ENCODE results near the gene TMEFF2.

DNA sequence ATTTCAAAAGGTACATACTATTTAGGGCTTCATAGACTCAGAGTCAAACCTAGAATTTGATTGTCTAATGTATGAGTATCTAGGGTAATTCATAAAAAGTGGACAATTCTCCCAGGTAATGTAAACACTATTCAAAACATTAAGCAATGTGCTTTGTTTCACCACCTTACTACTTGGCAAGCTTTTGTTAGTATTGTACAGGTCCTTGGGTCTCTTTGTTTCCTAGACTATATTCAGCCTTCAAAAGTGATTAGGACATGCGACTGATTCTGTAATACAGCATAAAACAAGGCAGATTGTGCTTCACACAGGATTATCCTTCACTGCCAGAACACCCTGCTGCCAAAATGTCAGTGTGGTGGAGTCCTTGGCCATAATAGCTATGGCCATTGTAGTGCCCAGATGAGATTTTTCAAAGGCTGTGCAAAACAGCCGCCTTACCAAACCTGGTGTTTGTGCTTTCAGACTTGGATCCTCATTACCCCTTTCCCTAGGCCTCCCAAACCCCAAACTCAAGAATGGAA, 257.8 kb downstream of the TMEFF2 start:
- TF ChIP-seq, protein P1, sequence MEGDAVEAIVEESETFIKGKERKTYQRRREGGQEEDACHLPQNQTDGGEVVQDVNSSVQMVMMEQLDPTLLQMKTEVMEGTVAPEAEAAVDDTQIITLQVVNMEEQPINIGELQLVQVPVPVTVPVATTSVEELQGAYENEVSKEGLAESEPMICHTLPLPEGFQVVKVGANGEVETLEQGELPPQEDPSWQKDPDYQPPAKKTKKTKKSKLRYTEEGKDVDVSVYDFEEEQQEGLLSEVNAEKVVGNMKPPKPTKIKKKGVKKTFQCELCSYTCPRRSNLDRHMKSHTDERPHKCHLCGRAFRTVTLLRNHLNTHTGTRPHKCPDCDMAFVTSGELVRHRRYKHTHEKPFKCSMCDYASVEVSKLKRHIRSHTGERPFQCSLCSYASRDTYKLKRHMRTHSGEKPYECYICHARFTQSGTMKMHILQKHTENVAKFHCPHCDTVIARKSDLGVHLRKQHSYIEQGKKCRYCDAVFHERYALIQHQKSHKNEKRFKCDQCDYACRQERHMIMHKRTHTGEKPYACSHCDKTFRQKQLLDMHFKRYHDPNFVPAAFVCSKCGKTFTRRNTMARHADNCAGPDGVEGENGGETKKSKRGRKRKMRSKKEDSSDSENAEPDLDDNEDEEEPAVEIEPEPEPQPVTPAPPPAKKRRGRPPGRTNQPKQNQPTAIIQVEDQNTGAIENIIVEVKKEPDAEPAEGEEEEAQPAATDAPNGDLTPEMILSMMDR (conservative IDR thresholded peaks at IDR 0.05; ENCODE audit: low read depth, low read length): no peak
- TF ChIP-seq POLR2A (IDR thresholded peaks at IDR 0.05; ENCODE audit: low read depth, low read length) (no peak), RFX5 (IDR thresholded peaks at IDR 0.05; ENCODE audit: low read depth, low read length) (no peak), RAD21 (IDR thresholded peaks at IDR 0.05; ENCODE audit: low read length) (no peak), CHD1 (IDR thresholded peaks at IDR 0.05; ENCODE audit: low read depth, low read length) (no peak), MAFK (IDR thresholded peaks at IDR 0.05; ENCODE audit: low read depth, low read length) (no peak), BHLHE40 (IDR thresholded peaks at IDR 0.05; ENCODE audit: low read depth, low read length) (no peak), SMC3 (IDR thresholded peaks at IDR 0.05; ENCODE audit: low read depth, low read length) (no peak), FOS (IDR thresholded peaks at IDR 0.05; ENCODE audit: low read depth, low read length) (no peak), MXI1 (IDR thresholded peaks at IDR 0.05; ENCODE audit: borderline replicate concordance, low read depth, low read length) (no peak)
- TF ChIP-seq, protein P2, sequence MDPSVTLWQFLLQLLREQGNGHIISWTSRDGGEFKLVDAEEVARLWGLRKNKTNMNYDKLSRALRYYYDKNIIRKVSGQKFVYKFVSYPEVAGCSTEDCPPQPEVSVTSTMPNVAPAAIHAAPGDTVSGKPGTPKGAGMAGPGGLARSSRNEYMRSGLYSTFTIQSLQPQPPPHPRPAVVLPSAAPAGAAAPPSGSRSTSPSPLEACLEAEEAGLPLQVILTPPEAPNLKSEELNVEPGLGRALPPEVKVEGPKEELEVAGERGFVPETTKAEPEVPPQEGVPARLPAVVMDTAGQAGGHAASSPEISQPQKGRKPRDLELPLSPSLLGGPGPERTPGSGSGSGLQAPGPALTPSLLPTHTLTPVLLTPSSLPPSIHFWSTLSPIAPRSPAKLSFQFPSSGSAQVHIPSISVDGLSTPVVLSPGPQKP (IDR thresholded peaks at IDR 0.05; ENCODE audit: borderline replicate concordance, low read depth, low read length): no peak

All from IMR-90 (cell line).